AG08395 (cell line): ENCODE data around the gene CHST5.
"Not testable (repeated sequence)": the region's sequence is repeated elsewhere in the genome, so short reads cannot be mapped to it uniquely, and the experiment has no call there.

ENCODE experiments used
- DNase-seq: peaks from one replicate; pipeline ENCODE4 v3.0.0; 2012; ENCODE audit warnings: mixed read lengths, low spot score

Gene CHST5

DNA sequence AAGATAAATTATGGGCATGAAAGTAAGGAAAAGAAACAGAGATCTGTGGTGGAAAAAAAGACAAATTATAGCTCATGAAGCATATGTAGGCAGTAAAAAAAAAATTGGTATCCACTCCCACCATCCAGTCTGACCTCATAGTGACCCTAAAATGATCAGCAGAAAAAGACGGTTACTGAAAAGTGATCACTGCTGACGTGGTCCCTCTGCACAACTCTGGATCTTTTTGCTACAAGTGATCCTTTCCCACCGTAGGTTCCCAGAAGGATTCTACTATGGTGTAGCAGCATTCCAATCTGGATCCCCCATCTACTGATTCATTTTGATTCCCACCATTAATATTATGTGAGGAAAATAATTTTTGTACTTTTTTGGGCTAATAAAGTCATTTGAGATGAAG lies 29.8 kb downstream of the CHST5 start:
- DNase-seq = no peak

GRCh38 chr16:75503801-75504200 lies 32.1 kb downstream of the CHST5 start:
- DNase-seq = no peak

- no peak for DNase-seq
These were observed 32.8 kb downstream of the CHST5 start for GRCh38 chr16:75502916-75503605.

DNA sequence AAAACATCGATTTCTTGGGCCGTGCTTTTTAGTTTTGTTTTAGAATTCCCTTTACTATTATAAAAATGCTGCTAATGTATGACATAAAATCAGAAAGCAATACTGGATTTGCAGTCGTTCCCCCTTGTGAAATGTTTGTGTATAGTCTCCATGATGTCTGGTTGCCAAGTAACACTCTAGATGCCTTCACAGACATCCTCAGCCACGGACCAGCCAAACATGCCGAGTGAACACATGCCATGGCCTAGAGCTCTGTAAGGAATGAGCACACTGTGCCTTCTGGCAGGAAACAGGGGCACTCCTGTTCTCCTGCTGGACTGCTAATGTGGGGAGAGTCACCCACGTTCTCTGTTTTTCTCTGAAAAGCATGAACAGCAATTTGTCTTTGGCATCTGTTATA lies 34.1 kb downstream of the CHST5 start:
- DNase-seq = peak; percentile 41

DNA sequence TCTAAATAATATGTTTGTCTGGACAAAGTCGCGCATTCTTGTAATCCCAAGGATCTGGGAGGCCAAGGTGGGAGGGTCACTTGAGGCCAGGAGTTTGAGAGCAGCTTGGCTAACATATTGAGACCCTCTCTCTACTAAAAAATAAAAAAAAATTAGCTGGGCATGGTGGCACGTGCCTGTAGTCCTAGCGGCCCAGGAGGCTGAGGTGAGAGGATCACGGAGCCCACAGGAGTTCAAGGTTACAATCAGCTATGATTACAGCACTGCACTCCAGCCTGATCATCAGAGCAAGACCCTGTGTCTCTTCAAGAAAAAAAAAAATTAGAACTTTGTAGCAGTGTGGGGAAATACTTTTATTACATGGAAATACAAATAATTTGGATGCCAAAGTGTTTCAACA lies 34.5 kb downstream of the CHST5 start:
- no peak for DNase-seq

DNA sequence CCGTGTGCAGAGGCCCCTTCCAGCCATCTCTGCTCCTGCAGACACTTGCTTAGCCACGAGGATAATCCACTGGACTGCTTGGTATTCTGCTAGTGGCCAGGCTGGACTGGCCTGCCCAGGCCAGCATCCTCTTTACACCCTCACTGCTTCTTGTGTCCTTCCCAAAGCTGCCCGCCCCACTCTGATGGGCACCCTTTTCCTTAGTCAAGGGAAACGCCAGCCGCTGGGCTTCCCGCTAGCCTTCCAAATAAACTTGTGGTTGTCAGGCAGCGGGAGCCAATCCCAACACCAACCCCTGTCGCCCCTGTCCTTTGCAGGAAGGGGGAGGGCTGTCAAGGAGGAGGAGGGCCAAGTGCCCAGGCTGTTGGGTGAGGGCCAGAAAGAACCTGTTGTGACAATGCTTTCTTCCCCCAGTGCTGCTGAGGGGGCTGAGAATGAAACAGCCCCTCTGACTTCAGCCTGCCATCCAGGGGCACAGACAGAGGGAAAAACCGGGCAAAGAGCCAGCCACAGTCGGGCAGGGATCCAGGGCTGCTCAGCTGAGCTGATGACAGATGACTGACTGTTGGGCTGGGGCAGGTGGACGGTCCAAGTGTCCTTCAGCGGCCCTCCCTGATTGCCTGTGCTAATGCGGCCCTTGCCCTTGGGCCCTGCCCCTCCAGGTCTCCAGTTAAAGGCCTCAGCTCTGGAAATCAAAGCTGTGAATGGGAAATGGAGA lies 37.1 kb downstream of the CHST5 start:
- DNase-seq = not testable (repeated sequence)

DNA sequence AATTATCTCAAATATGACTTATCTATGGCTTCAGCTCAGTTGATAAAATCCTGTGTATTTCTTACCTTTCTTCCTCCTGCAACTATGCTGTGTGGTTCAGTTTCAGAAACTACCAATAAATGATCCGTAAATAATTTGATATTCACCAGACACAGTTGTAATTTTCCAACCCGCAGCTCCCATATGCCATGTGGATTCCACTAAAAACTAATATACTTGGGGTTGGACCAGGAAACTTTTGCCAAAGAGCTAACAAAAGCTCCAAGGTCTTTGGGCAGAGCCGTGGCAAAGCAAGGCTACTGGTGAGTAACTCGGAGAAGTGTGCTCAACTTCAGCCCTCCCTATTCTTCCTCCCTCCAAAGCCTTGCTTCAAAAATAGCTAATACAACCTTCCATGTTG lies 38.4 kb downstream of the CHST5 start:
- DNase-seq = no peak

DNA sequence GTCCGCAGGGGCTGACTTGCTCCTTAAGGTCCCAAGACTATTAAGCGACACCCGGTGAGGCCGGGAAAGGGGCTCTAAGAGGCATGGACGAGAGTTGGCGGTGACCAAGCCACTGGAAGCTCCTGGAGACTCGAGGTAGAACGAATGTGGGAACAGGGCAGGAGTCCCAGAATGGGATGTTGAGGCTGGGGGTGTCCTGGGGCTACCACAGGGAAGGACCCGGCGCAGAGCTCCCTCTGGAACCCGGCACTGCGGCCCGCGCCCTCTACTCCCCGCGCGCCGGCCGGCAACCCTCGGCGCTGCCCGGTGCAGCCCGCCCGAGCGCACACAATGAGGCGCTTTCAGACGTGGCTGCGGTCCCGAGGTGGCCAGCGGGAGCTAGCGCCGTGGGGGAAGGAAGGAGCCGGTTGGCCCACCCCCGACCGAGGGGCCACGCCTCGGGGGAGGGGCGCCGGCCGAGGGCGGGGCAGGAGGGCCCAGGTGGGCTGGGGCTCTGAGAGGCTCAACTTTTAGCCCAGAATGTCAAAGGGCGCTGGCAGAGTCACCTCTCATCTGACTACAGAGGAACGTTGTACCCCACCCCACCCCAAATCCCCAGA lies 40.7 kb downstream of the CHST5 start, which contains the start of gene CHST6:
Gene CHST6 (minus strand): TSS at position 366 of the 599 bp plus-strand sequence. CDS start 15,613 bp downstream, outside the sequence.
- DNase-seq = no peak

DNA sequence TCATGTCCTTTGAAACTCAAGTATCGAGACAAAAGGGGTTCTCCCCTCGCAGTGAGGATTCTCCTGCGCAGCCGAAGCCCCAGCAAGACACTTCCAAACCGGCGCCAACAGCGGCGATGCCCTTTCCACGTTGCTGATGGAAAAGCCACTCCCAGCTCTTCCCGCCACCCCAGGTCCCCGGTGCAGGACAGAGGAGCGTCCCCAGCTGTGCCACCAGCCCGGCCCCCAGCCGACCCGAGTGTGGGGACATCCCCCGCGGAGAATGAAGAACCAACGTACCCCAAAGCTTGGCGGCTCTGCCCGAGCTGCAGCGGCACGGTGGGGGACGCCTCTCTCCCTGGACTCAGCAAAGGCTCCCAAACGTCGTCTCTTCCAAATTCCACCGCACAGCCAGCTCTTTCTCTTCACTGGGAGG lies 41.2 kb downstream of the CHST5 start:
- DNase-seq = no peak

DNA sequence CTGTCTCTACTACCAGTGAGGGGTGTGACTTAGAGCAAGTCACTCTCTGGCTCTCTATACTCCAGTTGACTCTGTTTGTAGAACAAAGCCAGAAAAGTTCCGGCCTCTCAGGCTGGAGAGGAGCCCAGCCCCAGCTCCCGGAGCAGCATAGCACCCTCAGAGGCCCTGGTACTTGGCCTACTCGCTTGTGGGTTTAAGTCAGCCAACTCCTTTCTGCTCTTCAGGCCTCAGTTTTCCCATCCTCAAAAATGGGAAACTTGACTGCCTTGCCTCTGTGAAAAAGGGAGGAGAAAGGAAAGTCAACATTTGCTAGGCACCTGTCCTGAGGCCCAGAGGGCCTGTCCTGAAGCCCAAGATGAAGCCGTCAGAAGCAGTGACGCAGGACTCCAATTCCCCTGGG lies 41.7 kb downstream of the CHST5 start:
- DNase-seq = no peak

DNA sequence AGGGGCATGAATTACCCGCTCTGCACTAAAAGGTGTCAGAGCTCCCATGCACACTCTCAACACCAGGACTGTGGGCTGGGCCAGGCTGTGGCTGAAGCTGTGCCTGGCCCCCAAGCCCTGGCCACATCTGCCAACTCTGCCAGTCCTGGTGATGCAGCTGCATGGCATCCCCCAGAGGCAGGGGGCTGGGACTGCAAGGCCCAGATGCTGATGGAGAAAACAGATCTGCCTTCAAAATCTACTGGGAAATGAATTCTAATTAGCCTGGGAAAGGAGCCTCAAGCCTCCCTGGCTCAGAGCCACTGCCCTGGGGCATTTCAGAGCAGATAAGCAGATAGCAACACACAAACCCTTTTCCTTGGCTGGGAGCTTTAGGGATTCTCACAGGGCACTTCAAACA lies 44.0 kb downstream of the CHST5 start:
- DNase-seq = no peak

DNA sequence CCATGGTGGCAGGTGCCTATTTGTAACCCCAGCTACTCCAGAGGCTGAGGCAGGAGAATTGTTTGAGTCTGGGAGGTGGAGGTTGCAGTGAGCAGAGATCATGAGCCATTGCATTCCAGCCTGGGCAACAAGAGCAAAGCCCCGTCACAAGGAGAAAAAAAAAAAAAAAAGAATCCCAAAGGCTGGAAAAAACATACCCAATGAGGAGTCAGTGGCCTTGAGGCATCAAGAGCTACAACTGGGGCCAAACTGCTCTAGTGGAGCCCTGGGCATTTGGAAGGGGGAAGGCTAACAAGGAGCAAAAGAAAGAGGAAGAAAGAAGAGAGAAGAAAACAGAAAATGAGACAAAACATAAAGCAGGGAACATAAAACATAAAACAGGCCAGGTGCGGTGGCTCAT lies 47.6 kb downstream of the CHST5 start:
- DNase-seq = no peak

- DNase-seq = no peak
These were observed 49.1 kb downstream of the CHST5 start for GRCh38 chr16:75486676-75487313.

- no peak for DNase-seq
These were observed 49.8 kb downstream of the CHST5 start for GRCh38 chr16:75486014-75486675.

GRCh38 chr16:75485230-75486013 lies 50.5 kb downstream of the CHST5 start:
- DNase-seq = no peak

DNA sequence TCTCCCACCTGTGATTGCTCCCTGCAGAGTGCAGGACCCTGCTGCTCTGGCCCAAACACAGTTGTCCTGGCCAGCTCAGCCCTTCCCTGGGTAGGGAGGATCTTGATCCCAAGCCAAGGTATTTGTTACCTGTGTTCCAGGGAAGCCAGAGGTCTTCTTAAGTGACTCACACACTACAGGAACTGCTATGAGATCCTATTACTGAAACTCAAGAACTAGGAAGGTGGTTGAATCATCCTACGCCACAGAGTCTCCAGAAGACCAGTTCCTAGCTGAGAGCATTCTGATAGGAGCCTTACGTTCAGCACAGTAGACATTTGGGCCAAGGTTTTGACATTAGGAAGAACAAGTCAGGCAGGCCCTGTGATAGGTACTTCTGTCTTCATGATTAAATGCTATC lies 52.7 kb downstream of the CHST5 start:
- DNase-seq = no peak

- DNase-seq = no peak
These were observed 53.3 kb downstream of the CHST5 start for GRCh38 chr16:75482434-75483205.

DNA sequence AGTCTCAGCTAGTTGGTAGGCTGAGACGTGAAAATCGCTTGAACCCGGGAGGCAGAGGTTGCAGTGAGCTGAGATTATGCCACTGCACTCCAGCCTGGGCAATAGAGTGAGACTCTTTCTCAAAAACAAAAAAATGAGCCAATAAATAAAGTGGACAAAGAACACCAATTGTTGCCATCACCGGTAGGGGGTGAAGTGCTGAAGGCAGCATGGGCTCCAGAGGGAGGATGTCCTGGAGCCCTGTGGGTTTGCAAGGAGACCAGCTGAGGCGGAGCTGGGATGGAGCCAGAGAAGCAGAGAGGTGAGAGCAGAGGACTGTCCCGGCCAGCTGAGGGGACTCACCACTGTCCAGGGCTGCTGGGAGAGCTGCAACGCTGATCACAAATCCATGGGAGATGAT lies 54.4 kb downstream of the CHST5 start:
- DNase-seq = no peak

DNA sequence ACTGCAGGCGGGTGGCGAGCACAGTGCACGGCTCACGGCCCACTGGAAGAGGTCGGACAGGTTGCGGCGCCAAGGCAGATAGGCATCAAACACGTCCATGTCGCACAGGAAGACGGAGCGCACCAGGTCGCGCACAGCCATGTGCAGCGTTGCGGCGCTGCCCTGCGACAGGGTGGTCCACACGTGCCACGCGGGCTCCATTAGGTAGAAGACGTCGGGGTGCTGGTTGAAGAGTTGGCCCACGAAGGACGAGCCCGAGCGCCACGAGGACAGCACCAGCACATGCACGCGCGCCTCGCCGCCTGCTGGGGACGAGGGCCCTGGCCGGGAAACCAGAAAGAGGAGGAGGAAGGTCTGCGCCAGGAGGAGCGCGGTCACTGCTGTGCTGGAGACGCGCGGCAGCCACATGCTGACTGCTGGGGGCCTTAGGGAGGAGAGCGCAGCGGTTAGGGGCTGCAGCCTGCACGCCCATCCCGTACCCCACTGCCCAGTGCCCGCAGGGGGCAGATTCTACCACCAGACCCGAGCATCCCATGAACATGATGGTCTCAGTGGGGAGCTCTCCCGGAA lies 56.4 kb downstream of the CHST5 start:
- DNase-seq = no peak
